Upper lobe of left lung (tissue), 6 donors: ENCODE measurements around the gene TNFAIP8L1. TPM values are rescaled to one million over a fixed set of nuclear protein-coding genes. Genes with fewer than 3 reads are reported as not detected.
"Not testable (repeated sequence)": the region's sequence is repeated elsewhere in the genome, so short reads cannot be mapped to it uniquely, and the experiment has no call there.

Experiments
- ATAC-seq, 2 donors: fragments of 200-7000 bp; cut with Tn5 transposase; one replicate each; pipeline ENCODE4 v1.9.1; 2022; ENCODE audit warnings: mild to moderate bottlenecking in 2 of 2, moderate library complexity in 2 of 2; ENCODE audit not compliant: low FRiP score in 2 of 2
- DNase-seq, 2 donors: peaks; one replicate each; pipeline ENCODE4 v3.0.0-alpha.2; 2019 to 2020
- H3K27ac ChIP-seq, 4 donors: fragments of 200-600 bp; sonication (generic); one replicate each; pipeline ENCODE4 v1.5.1; 2016 to 2019
- H3K27me3 ChIP-seq, 4 donors: fragments of 200-600 bp; sonication (generic); one replicate each; pipeline ENCODE4 v1.5.1; 2017 to 2019
- H3K36me3 ChIP-seq, 4 donors: fragments of 200-600 bp; sonication (generic); one replicate each; pipeline ENCODE4 v1.5.1; 2016 to 2019
- H3K4me1 ChIP-seq, 4 donors: fragments of 200-600 bp; sonication (generic); one replicate each; pipeline ENCODE4 v1.5.1; 2018 to 2019
- H3K4me3 ChIP-seq, 4 donors: fragments of 200-600 bp; sonication (generic); one replicate each; pipeline ENCODE4 v1.5.1; 2017 to 2019; ENCODE audit warnings: mild to moderate bottlenecking in 2 of 4, moderate library complexity in 1 of 4
- H3K9me3 ChIP-seq, 4 donors: fragments of 200-600 bp; sonication (generic); one replicate each; pipeline ENCODE4 v1.5.1; 2018 to 2019
- EP300 ChIP-seq, 4 donors: sonication (generic); formaldehyde crosslinking; IDR thresholded peaks; one replicate each; pipeline ENCODE4 v1.5.1; 2017; ENCODE audit warnings: antibody characterized with exemption in 4 of 4, control low read depth in 2 of 4
- POLR2A ChIP-seq, 4 donors: fragments of 450-650 bp; IDR thresholded peaks; one replicate each; pipeline ENCODE4 v1.5.1; 2016 to 2017; ENCODE audit warnings: antibody characterized with exemption in 4 of 4, mild to moderate bottlenecking in 2 of 4
- POLR2AphosphoS5 ChIP-seq, 2 donors: sonication (generic); formaldehyde crosslinking; IDR thresholded peaks; one replicate each; pipeline ENCODE4 v1.5.1; 2017; ENCODE audit warnings: antibody characterized with exemption in 2 of 2
- WGBS, 2 donors: methylation state at CpG; one replicate each; pipeline ENCODE4 v1.1.5; 2017 to 2018; 5-methylcytosine and 5-hydroxymethylcytosine counted together
- total RNA-seq, 6 donors: library from RNA; depleted of rRNA in 4 of 6; stranded (reverse); fragments of >200 nt in 4 of 6; gene quantifications; one replicate each; pipeline versions ENCODE4 v1.1.0 to v1.2.1, GENCODE V29; 2016 to 2021
- TF ChIP-seq, protein P1 (sequence below), 6 experiments: fragments of 450-650 bp in 4 of 6; fragments of 200-600 bp in 2 of 6; sonication (generic) in 2 of 6; IDR thresholded peaks; one replicate each; pipeline ENCODE4 v1.5.1; 2016 to 2019; ENCODE audit warnings: antibody characterized with exemption in 6 of 6
- donor health status: DM: no; HTN: no; CAD: no; lungs with moderate emphysema.
- donor health status: DM: no; HTN: yes; CAD: no; lungs with severe emphysema.

The TNFAIP8L1 gene
- total RNA-seq, 6 donors from 2014 or later = 4.4 to 17.5 (median 11.4) TPM

DNA sequence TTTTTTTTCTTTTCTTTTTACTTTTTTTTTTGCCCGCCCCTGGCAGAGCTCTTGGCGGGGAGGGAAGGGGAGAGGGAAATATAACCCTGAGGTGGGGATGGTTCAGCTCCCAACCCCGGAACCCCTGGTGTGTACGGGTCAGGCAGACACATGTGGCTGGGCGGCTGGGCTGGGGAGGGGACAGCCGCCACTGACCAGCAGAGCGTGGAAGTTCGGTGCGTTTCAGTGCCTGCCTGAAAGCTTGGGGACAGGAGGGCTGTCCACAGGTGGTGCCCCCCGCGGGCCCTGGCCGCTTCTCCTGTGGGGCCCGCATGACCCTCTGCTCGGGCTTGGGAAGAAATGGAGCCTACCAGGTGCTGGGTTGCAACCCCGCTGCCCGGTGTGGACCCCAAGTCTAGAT is 36.0 kb downstream of the TNFAIP8L1 start:
- WGBS, 2 donors = 93 to 94% methylated on average over 14 to 16 of the region's 16 CpGs
- TF ChIP-seq, protein P1, sequence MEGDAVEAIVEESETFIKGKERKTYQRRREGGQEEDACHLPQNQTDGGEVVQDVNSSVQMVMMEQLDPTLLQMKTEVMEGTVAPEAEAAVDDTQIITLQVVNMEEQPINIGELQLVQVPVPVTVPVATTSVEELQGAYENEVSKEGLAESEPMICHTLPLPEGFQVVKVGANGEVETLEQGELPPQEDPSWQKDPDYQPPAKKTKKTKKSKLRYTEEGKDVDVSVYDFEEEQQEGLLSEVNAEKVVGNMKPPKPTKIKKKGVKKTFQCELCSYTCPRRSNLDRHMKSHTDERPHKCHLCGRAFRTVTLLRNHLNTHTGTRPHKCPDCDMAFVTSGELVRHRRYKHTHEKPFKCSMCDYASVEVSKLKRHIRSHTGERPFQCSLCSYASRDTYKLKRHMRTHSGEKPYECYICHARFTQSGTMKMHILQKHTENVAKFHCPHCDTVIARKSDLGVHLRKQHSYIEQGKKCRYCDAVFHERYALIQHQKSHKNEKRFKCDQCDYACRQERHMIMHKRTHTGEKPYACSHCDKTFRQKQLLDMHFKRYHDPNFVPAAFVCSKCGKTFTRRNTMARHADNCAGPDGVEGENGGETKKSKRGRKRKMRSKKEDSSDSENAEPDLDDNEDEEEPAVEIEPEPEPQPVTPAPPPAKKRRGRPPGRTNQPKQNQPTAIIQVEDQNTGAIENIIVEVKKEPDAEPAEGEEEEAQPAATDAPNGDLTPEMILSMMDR (IDR thresholded peaks at IDR 0.05) = no peak
- TF ChIP-seq EP300 (IDR thresholded peaks at IDR 0.05) = no peak
- no peak for TF ChIP-seq POLR2A (IDR thresholded peaks at IDR 0.05)
- no peak for TF ChIP-seq POLR2AphosphoS5 (IDR thresholded peaks at IDR 0.05)
- H3K9me3 ChIP-seq = no peaks in the 10 kb centered on the region
- peaks cover 12 to 56% (median 44%) of the 10 kb centered on the region in 4 donors for H3K36me3 ChIP-seq
- DNase-seq = no peak
- no peaks in the 10 kb centered on the region for H3K27me3 ChIP-seq
- ATAC-seq = no peak
- no peak overlapping the region for H3K4me3 ChIP-seq
- no peak overlapping the region for H3K27ac ChIP-seq
- peaks cover 0 to 4% (median 1%) of the 10 kb centered on the region in 4 donors for H3K4me1 ChIP-seq

DNA sequence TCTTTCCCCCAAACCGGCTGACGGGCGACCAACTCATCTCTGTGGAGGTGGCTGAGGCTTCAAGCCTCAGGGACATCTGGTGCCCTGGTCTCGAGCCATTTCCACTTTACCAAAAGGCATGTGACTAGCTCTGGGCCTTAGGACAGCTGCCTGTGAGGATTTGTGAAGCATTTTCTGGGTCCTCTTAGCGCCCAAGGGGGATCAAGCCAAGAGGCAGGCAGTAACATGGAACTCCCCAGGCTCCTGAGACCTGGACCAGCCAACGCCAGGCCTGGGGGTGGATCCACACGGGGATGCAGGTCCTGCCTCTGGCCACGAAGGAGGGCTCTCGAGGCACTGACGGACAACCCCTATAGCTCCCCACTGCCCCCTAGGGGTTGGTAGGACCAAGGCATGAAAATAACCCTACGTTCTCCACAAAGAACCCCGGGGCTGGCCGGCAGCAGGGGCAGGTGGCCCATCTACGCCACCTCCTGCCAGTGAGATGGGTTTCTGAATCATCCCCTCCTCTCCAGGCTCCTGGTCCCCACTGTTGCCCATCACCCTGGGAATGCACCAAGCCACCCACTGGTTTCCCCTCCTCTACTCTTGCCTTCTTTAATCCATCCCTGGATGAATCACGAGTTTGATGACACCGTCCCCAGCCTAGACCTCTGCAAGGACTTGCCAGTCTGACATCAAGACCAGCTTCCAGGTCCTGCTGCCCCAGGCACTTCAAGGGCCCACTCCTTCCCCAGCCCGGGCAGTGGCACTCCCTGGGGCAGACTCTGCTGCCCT is 37.8 kb downstream of the TNFAIP8L1 start:
- H3K27ac ChIP-seq = peak overlapping the region in 1 of 4 donors; percentile 10
- no peak for TF ChIP-seq EP300 (IDR thresholded peaks at IDR 0.05)
- TF ChIP-seq, protein P1 (IDR thresholded peaks at IDR 0.05) = peak in 5 of 6 experiments; percentile 20 to 53 (median 25)
- 70 to 89% methylated on average over 11 to 16 of the region's 17 CpGs for WGBS, 2 donors
- no peaks in the 10 kb centered on the region for H3K4me1 ChIP-seq
- no peaks in the 10 kb centered on the region for H3K27me3 ChIP-seq
- peak; percentile 19 to 66 for ATAC-seq
- no peaks in the 10 kb centered on the region for H3K9me3 ChIP-seq
- no peak overlapping the region for H3K4me3 ChIP-seq
- H3K36me3 ChIP-seq = peaks cover 15 to 73% (median 58%) of the 10 kb centered on the region in 4 donors
- DNase-seq = peak in 1 of 2 donors; percentile 35

DNA sequence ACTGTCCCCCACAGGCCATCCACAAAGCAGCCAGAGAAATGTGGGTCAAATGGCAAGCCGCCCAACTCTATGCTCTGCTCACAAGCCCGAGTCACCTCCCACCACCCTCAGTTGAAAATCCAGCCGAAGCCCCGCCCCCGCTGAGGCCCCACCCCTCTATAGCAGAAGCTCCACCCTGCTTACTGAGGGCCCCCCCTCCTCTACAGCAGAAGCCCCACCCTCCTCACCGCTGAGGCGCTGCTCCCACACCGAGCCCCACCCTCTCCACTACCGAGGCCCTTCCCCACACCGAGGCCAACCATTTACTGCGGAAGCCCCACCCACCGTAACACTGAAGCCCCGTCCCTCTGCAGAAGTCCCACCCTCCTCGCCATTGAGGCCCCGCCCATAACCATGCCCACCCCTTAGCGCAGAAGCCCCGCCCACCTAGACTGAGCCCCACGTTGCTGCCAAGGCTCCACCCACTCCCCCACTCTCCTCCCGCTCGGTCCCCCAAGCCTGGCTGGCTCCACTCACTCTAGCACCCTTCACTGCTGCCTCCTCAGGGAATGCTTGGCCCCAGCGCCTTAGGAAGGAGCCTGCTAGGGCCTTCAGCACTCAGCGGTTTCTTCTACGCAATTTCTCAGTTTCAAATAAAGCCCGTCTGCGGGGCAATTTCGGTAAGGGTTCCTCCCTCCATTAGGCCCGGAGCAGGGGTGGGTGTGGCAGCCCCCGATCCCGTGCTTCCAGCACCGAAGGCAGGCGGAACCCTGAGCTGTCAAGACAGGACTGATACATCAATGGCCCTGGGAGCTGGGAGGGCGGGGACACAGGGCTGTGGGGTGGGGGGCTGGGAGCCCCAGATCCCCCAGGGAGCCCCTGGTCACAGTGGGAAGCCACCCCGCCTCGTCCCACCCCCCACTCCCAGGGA is 39.8 kb downstream of the TNFAIP8L1 start:
- DNase-seq = no peak
- TF ChIP-seq POLR2A (IDR thresholded peaks at IDR 0.05) = no peak
- no peak for TF ChIP-seq POLR2AphosphoS5 (IDR thresholded peaks at IDR 0.05)
- TF ChIP-seq, protein P1 (IDR thresholded peaks at IDR 0.05) = no peak
- TF ChIP-seq EP300 (IDR thresholded peaks at IDR 0.05) = no peak
- Histone ChIP-seq H3K4me3 (no peak overlapping the region), H3K27ac (peak overlapping the region in 1 of 4 donors; percentile 30), H3K27me3 (no peaks in the 10 kb centered on the region), H3K4me1 (no peaks in the 10 kb centered on the region), H3K9me3 (no peaks in the 10 kb centered on the region), H3K36me3 (peaks cover 29 to 93% (median 75%) of the 10 kb centered on the region in 4 donors)
- 79 to 85% methylated on average over 28 to 29 of the region's 34 CpGs for WGBS, 2 donors
- ATAC-seq = peak; percentile 28 to 44

DNA sequence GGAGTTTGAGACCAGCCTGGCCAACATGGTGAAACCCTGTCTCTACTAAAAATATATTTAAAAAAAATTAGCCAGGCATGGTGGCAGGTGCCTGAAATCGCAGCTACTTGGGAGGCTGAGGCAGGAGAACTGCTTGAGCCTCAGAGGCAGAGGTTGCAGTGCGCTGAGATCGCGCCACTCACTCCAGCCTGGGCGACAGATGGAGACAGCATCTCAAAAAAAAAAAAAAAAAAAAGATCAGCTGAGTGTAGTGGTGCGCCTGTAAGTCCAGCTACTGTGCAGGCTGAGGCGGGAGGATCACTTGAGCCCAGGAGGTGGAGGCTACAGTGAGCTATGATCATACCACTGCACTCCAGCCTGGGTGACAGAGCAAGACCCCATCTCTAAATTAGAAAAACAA is 40.7 kb downstream of the TNFAIP8L1 start:
- H3K4me3 ChIP-seq, H3K27me3 ChIP-seq, H3K27ac ChIP-seq, DNase-seq, H3K9me3 ChIP-seq, ATAC-seq, H3K4me1 ChIP-seq: not testable (repeated sequence)
- 96 to 97% methylated on average over 7 of the region's 7 CpGs for WGBS, 2 donors
- H3K36me3 ChIP-seq = peaks cover 35 to 96% (median 79%) of the 10 kb centered on the region in 4 donors
